Frontal cortex (tissue), 4 donors: ENCODE data around the gene MOCS1. TPM values are rescaled to one million over a fixed set of nuclear protein-coding genes. Genes with fewer than 3 reads are reported as not detected.
"Not testable (repeated sequence)": the region's sequence is repeated elsewhere in the genome, so short reads cannot be mapped to it uniquely, and the experiment has no call there.

Source experiments
- DNase-seq, 2 donors: peaks; one replicate each; pipeline ENCODE4 v3.0.0; 2012; ENCODE audit warnings: low spot score in 2 of 2
- FAIRE-seq: peaks from 2 replicates; lab custom pipeline; 2012; peaks lifted over from hg19 to GRCh38; lab: Jason Lieb, UNC
- total RNA-seq: library from RNA; depleted of rRNA; stranded (reverse); fragments of >200 nt; gene quantifications from one replicate; pipeline ENCODE4 v1.2.3, GENCODE V29; 2014
- donor health status: control.
- donor health status: control.
- donor health status: control.

MOCS1 gene
- total RNA-seq, result 5.7 TPM

GRCh38 chr6:39934131-39934757 lies at the start of gene MOCS1:
Gene MOCS1, minus strand, starts transcription at chr6:39934462. Its CDS starts 45 bp downstream, at chr6:39934417.
- peak; percentile 84 to 85 for DNase-seq
- FAIRE-seq, result no peak

GRCh38 chr6:39984051-39984450 lies 49.8 kb upstream of the MOCS1 start:
- DNase-seq (no peak), FAIRE-seq (no peak)

- FAIRE-seq (no peak), DNase-seq (no peak)
These were observed 48.9 kb upstream of the MOCS1 start for GRCh38 chr6:39983193-39983592.

- no peak for DNase-seq
- no peak for FAIRE-seq
These were observed 48.5 kb upstream of the MOCS1 start for GRCh38 chr6:39982720-39983119.

- DNase-seq, result peak; percentile 11 to 49
- no peak for FAIRE-seq
These were observed 46.7 kb upstream of the MOCS1 start for GRCh38 chr6:39980839-39981580.

GRCh38 chr6:39979461-39980328 lies 45.4 kb upstream of the MOCS1 start:
- DNase-seq (no peak), FAIRE-seq (no peak)

GRCh38 chr6:39978240-39978639 lies 44.0 kb upstream of the MOCS1 start:
- no peak for DNase-seq
- FAIRE-seq, result no peak

GRCh38 chr6:39973661-39974060 lies 39.4 kb upstream of the MOCS1 start:
- FAIRE-seq (no peak), DNase-seq (no peak)

- not testable (repeated sequence) for FAIRE-seq, DNase-seq
These were observed 38.5 kb upstream of the MOCS1 start for GRCh38 chr6:39972717-39973116.

GRCh38 chr6:39971131-39971530 lies 36.9 kb upstream of the MOCS1 start:
- not testable (repeated sequence) for FAIRE-seq, DNase-seq

GRCh38 chr6:39965751-39966150 lies 31.5 kb upstream of the MOCS1 start:
- no peak for DNase-seq
- no peak for FAIRE-seq

- DNase-seq, result no peak
- FAIRE-seq, result no peak
These were observed 30.3 kb upstream of the MOCS1 start for GRCh38 chr6:39964530-39964929.

GRCh38 chr6:39964094-39964493 lies 29.8 kb upstream of the MOCS1 start:
- no peak for DNase-seq
- no peak for FAIRE-seq

GRCh38 chr6:39962831-39963230 lies 28.6 kb upstream of the MOCS1 start:
- DNase-seq (no peak), FAIRE-seq (no peak)

GRCh38 chr6:39961178-39961577 lies 26.9 kb upstream of the MOCS1 start:
- DNase-seq (no peak), FAIRE-seq (no peak)

- FAIRE-seq (no peak), DNase-seq (no peak)
These were observed 24.7 kb upstream of the MOCS1 start for GRCh38 chr6:39958947-39959346.

GRCh38 chr6:39956936-39957335 lies 22.7 kb upstream of the MOCS1 start:
- FAIRE-seq (no peak), DNase-seq (no peak)

GRCh38 chr6:39953076-39953618 lies 18.9 kb upstream of the MOCS1 start:
- FAIRE-seq, result no peak
- DNase-seq, result no peak

- FAIRE-seq (no peak), DNase-seq (no peak)
These were observed 17.9 kb upstream of the MOCS1 start for GRCh38 chr6:39952167-39952566.

- FAIRE-seq, result no peak
These were observed 17.5 kb upstream of the MOCS1 start for GRCh38 chr6:39951716-39952115.

More at GRCh38 chr6:39951716-39952115, 17.5 kb upstream of the MOCS1 start:
- no peak for DNase-seq
